K562 (cell line): ENCODE measurements around the gene ECSIT. TPM values are rescaled to one million over a fixed set of nuclear protein-coding genes. Genes with fewer than 3 reads are reported as not detected.

Experiments
- ATAC-seq: fragments of 200-7000 bp; cut with Tn5 transposase; 3 replicates; pipeline ENCODE4 v1.9.1; 2020; ENCODE audit warnings: moderate library complexity
- BruUV-seq: library from RNA; stranded (reverse); fragments of 400-500 nt; replicated peaks from 2 replicates; lab custom pipeline; 2021; lab: Mats Ljungman, UMichigan
- CTCF ChIA-PET: fragments of 300-600 bp; formaldehyde crosslinking; extraction: SDS; loops from one replicate; lab custom pipeline; 2021; ENCODE audit warnings: low intra/inter-chr PET ratio; lab: Yijun Ruan, JAX
- POLR2A ChIA-PET: fragments of 300-600, 350-650 bp; sonication (Branson Sonifier 250); formaldehyde crosslinking; extraction: SDS; loops from one replicate; lab custom pipeline; 2021; ENCODE audit warnings: antibody characterized with exemption, inconsistent platforms; lab: Yijun Ruan, JAX
- DNase-seq, 4 experiments: peaks; one replicate each; pipeline versions ENCODE4 v3.0.0 to v3.0.0-alpha.2; 2011 to 2018; ENCODE audit warnings: low spot score in 3 of 4, mixed read lengths in 3 of 4; ENCODE audit errors: extremely low read depth in 1 of 4
- FAIRE-seq: peaks from 2 replicates; lab custom pipeline; 2011; peaks lifted over from hg19 to GRCh38; lab: Jason Lieb, UNC
- H2AFZ ChIP-seq: 2 replicates; pipeline ENCODE4 v1.6.0; 2011; ENCODE audit warnings: low read depth, low read length, control low read depth, inconsistent platforms
- H3K27ac ChIP-seq: fragments of 200-600 bp; 3 replicates; pipeline ENCODE4 v1.8.0; 2011; ENCODE audit warnings: low read depth, mild to moderate bottlenecking, control low read depth, inconsistent platforms, low read length, moderate library complexity, mixed read lengths; ENCODE audit errors: extremely low read depth
- H3K27me3 ChIP-seq, 2 experiments: fragments of 300-600 bp in 1 of 2; 2 replicates in 1 of 2; 3 replicates in 1 of 2; pipeline versions ENCODE4 v1.6.0 to v1.8.0; 2011; ENCODE audit warnings: inconsistent platforms in 2 of 2, low read length in 2 of 2, mild to moderate bottlenecking in 1 of 2, mixed read lengths in 1 of 2, moderate library complexity in 1 of 2; ENCODE audit not compliant: control insufficient read depth in 2 of 2, insufficient read depth in 2 of 2
- H3K36me3 ChIP-seq: fragments of 300-600 bp; 3 replicates; pipeline ENCODE4 v1.8.0; 2011; ENCODE audit warnings: mild to moderate bottlenecking, low read length, inconsistent platforms; ENCODE audit not compliant: control insufficient read depth, insufficient read depth
- H3K4me1 ChIP-seq, 2 experiments: fragments of 200-600 bp in 1 of 2; replicated peaks in 1 of 2; 2 replicates in 1 of 2; 3 replicates in 1 of 2; pipeline versions ENCODE4 v1.5.1 to v1.8.0; 2011; ENCODE audit warnings: inconsistent platforms in 2 of 2, low read length in 2 of 2, mild to moderate bottlenecking in 1 of 2, mixed read lengths in 1 of 2, moderate library complexity in 1 of 2; ENCODE audit not compliant: control insufficient read depth in 2 of 2, insufficient read depth in 2 of 2
- H3K4me2 ChIP-seq: 2 replicates; pipeline ENCODE4 v1.6.1; 2011; ENCODE audit warnings: low read length, control low read depth, inconsistent platforms, mixed read lengths; ENCODE audit not compliant: insufficient read depth
- H3K4me3 ChIP-seq: fragments of 200-600 bp; sonication (generic), shearing (Covaris generic); 2 replicates; pipeline ENCODE4 v1.5.1; 2016; ENCODE audit warnings: control low read depth, inconsistent platforms
- H3K79me2 ChIP-seq: fragments of 200-600 bp; 3 replicates; pipeline ENCODE4 v1.8.0; 2011; ENCODE audit warnings: low read length, inconsistent platforms; ENCODE audit not compliant: control insufficient read depth, insufficient read depth
- H3K9ac ChIP-seq, 2 experiments: 2 replicates each; pipeline versions ENCODE4 v1.6.0 to v1.6.1; 2011; ENCODE audit warnings: low read depth in 2 of 2, low read length in 2 of 2, control low read depth in 1 of 2, inconsistent platforms in 1 of 2, mild to moderate bottlenecking in 1 of 2, mixed read lengths in 1 of 2; ENCODE audit not compliant: insufficient read depth in 1 of 2
- H3K9me1 ChIP-seq: one replicate; pipeline ENCODE4 v1.6.0; 2011; ENCODE audit warnings: inconsistent platforms, mild to moderate bottlenecking, low read length, moderate library complexity; ENCODE audit not compliant: control insufficient read depth, insufficient read depth
- H3K9me3 ChIP-seq: replicated peaks from 2 replicates; pipeline ENCODE4 v1.5.1; 2011; ENCODE audit warnings: low read depth, low read length, inconsistent platforms; ENCODE audit not compliant: control insufficient read depth, insufficient read depth
- H4K20me1 ChIP-seq: replicated peaks from 2 replicates; pipeline ENCODE4 v1.6.1; 2011; ENCODE audit warnings: low read length, inconsistent platforms, mixed read lengths; ENCODE audit not compliant: control insufficient read depth, insufficient read depth
- ADNP ChIP-seq: fragments of 200-800 bp; sonication (Bioruptor generic); IDR thresholded peaks from 2 replicates; pipeline ENCODE4 v1.6.1; 2016; ENCODE audit warnings: missing genetic modification characterization, missing compliant biosample characterization
- E2F3 ChIP-seq: fragments of 250-450 bp; sonication (Bioruptor Pico); IDR thresholded peaks from 2 replicates; pipeline ENCODE4 v1.4.0; 2020; ENCODE audit warnings: mild to moderate bottlenecking
- ETS1 ChIP-seq: conservative IDR thresholded peaks from 2 replicates; pipeline ENCODE4 v1.6.1; 2011; ENCODE audit warnings: low read depth, mild to moderate bottlenecking, low read length; ENCODE audit not compliant: control insufficient read depth
- FOS ChIP-seq: IDR thresholded peaks from 3 replicates; pipeline ENCODE4 v1.6.1; 2011; ENCODE audit not compliant: insufficient read length; ENCODE audit errors: extremely low read depth
- HNRNPH1 ChIP-seq: fragments of 200-400 bp; formaldehyde crosslinking; optimal IDR thresholded peaks from 2 replicates; pipeline ENCODE3; 2017; ENCODE audit warnings: low read depth, mild to moderate bottlenecking, low read length, moderate library complexity
- PRMT5 ChIP-seq: sonication (generic); formaldehyde crosslinking; IDR thresholded peaks from 2 replicates; pipeline ENCODE4 v1.5.0; 2020; ENCODE audit warnings: missing genetic modification reagents
- USF1 ChIP-seq: sonication (generic); formaldehyde crosslinking; IDR thresholded peaks from 2 replicates; pipeline ENCODE4 v1.9.0; 2022; ENCODE audit warnings: mild to moderate bottlenecking, missing genetic modification reagents
- YY1 ChIP-seq, 3 experiments: IDR thresholded peaks; 2 replicates each; pipeline ENCODE4 v1.6.1; 2011; ENCODE audit warnings: low read length in 2 of 3, mild to moderate bottlenecking in 2 of 3, moderate library complexity in 2 of 3, borderline replicate concordance in 1 of 3, control low read depth in 1 of 3, low read depth in 1 of 3; ENCODE audit not compliant: insufficient read depth in 3 of 3, insufficient replicate concordance in 2 of 3, control insufficient read depth in 1 of 3, insufficient read length in 1 of 3; ENCODE audit errors: extremely low read depth in 1 of 3
- ZBTB17 ChIP-seq: fragments of 450-650 bp; formaldehyde crosslinking; IDR thresholded peaks from 2 replicates; pipeline ENCODE4 v1.4.0; 2020; ENCODE audit warnings: mild to moderate bottlenecking
- ZC3H11A ChIP-seq: IDR thresholded peaks from 2 replicates; pipeline ENCODE4 v1.6.1; 2012; ENCODE audit warnings: low read depth, low read length, improper control_type of control experiment
- ZNF79 ChIP-seq: fragments of 250-450 bp; sonication (Bioruptor Pico); IDR thresholded peaks from 2 replicates; pipeline ENCODE4 v1.4.0; 2020; ENCODE audit warnings: low read depth, mild to moderate bottlenecking, moderate library complexity
- WGBS: fragments of 100-300 bp; shearing (Covaris generic); methylation state at CpG from one replicate; pipeline ENCODE4 v1.1.6; 2016; ENCODE audit warnings: low coverage, mixed read lengths; ENCODE audit not compliant: insufficient coverage; ENCODE audit errors: missing lambda C conversion rate; 5-methylcytosine and 5-hydroxymethylcytosine counted together
- in situ Hi-C: fragments of 300-500 bp; cut with MboI; formaldehyde crosslinking; loops from 4 replicates; pipeline ENCODE4 v1.15.0; 2018; ENCODE audit warnings: inconsistent platforms, mixed read lengths
- intact Hi-C: fragments of 100-400 bp; cut with micrococcal nuclease; formaldehyde crosslinking; loops from 2 replicates; pipeline ENCODE4 v1.14.2; 2022
- polyA plus RNA-seq, 8 experiments: library from polyadenylated mRNA; depleted of rRNA in 4 of 8; stranded (reverse) in 5 of 8; unstranded in 3 of 8; fragments of >200 nt; fragmentation: Nextera tagmentation in 2 of 8; fragmentation: Illumina TruSeq in 1 of 8; extraction: Ambion mirVana in 2 of 8; extraction: Trizol in 1 of 8; gene quantifications; 2 replicates each; pipeline versions ENCODE4 v1.2.1 to v1.2.3, GENCODE V29; 2011 to 2014; ENCODE audit warnings: inconsistent platforms in 1 of 8, missing spikeins in 1 of 8
- total RNA-seq, 7 experiments: library from RNA; depleted of rRNA in 6 of 7; stranded (reverse); fragments of >200 nt in 6 of 7; fragmentation: Illumina TruSeq in 2 of 7; extraction: Trizol in 2 of 7; gene quantifications; 2 replicates each; pipeline versions ENCODE4 v1.2.1 to v1.2.3, GENCODE V29; 2011 to 2021; ENCODE audit warnings: low replicate concordance in 1 of 7
- TF ChIP-seq, protein P1 (sequence below): fragments of 250-450 bp; sonication (Bioruptor Pico); IDR thresholded peaks from 2 replicates; pipeline ENCODE4 v1.8.0; 2022; ENCODE audit warnings: inconsistent platforms
- TF ChIP-seq, protein P2 (sequence below): sonication (generic); formaldehyde crosslinking; IDR thresholded peaks from 2 replicates; pipeline ENCODE4 v1.8.0; 2022; ENCODE audit warnings: mild to moderate bottlenecking, missing genetic modification reagents, borderline replicate concordance

ECSIT gene
- total and polyA plus RNA-seq, 9 of the 15 experiments (the other 6 are each of a cell fraction or from before 2014, with no cell fraction given), result 1.1 to 82.5 (median 43.9) TPM

GRCh38 chr19:11481534-11482383, 47.2 kb downstream of the ECSIT start:
- intact Hi-C loops, result loop anchor here (2.0 to 10.0 kb wide), 3 partner anchors 29 to 187 kb away; partner anchors contain the start of genes EPOR and TSPAN16
- Histone ChIP-seq H3K4me1 (peaks cover 9 to 62% of the 10 kb centered on the region in 2 experiments; a peak in 4 of 5 replicates), H4K20me1 (no peaks in the 10 kb centered on the region; the same call in 1 of the 2 replicates), H2AFZ (peak overlapping the region; percentile 87), H3K9me3 (no peaks in the 10 kb centered on the region), H3K9me1 (no peaks in the 10 kb centered on the region), H3K27me3 (no peaks in the 10 kb centered on the region; a peak in 1 of 5 replicates), H3K27ac (peak overlapping the region; percentile 40; the same call in 1 of the 3 replicates), H3K4me2 (peak overlapping the region; percentile 51), H3K4me3 (peak overlapping the region; percentile 39), H3K79me2 (no peaks in the 10 kb centered on the region), H3K9ac (peak overlapping the region in 1 of 2 experiments; percentile 81; a peak in 2 of 4 replicates), H3K36me3 (no peaks in the 10 kb centered on the region)
- ChIA-PET CTCF (interaction anchor here (0.5 to 2.2 kb wide), 7 partner anchors 14 to 355 kb away, joined by 3 to 15 read pairs (median 3); no protein-coding TSS in a partner anchor), POLR2A (interaction anchor here (0.5 to 1.1 kb wide), 3 partner anchors 33 to 195 kb away, joined by 3 to 4 read pairs (median 3); no protein-coding TSS in a partner anchor)
- 2% methylated on average over 43 of the region's 50 CpGs for WGBS
- DNase-seq, result peak; percentile 91 to 95 (median 94)
- peak; percentile 97 for FAIRE-seq
- BruUV-seq, result no TSS peak
- ATAC-seq, result peak; percentile 91
- in situ Hi-C loops, result no loop called here
- TF ChIP-seq, protein P1, sequence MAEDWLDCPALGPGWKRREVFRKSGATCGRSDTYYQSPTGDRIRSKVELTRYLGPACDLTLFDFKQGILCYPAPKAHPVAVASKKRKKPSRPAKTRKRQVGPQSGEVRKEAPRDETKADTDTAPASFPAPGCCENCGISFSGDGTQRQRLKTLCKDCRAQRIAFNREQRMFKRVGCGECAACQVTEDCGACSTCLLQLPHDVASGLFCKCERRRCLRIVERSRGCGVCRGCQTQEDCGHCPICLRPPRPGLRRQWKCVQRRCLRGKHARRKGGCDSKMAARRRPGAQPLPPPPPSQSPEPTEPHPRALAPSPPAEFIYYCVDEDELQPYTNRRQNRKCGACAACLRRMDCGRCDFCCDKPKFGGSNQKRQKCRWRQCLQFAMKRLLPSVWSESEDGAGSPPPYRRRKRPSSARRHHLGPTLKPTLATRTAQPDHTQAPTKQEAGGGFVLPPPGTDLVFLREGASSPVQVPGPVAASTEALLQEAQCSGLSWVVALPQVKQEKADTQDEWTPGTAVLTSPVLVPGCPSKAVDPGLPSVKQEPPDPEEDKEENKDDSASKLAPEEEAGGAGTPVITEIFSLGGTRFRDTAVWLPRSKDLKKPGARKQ (CRISPR knock-in tag), result no peak
- peak in 1 of 3 experiments; percentile 6 for TF ChIP-seq YY1 (IDR thresholded peaks at IDR 0.05; ENCODE audit: borderline replicate concordance in 1 of 3, control insufficient read depth in 1 of 3, extremely low read depth in 1 of 3, insufficient read depth in 3 of 3, insufficient read length in 1 of 3, insufficient replicate concordance in 2 of 3, low read depth in 1 of 3, low read length in 2 of 3)
- 0 out of 2 replicates have a peak, but pooled peaks have one; percentile 38 for TF ChIP-seq PRMT5 (CRISPR knock-in tag)
- TF ChIP-seq, protein P2, sequence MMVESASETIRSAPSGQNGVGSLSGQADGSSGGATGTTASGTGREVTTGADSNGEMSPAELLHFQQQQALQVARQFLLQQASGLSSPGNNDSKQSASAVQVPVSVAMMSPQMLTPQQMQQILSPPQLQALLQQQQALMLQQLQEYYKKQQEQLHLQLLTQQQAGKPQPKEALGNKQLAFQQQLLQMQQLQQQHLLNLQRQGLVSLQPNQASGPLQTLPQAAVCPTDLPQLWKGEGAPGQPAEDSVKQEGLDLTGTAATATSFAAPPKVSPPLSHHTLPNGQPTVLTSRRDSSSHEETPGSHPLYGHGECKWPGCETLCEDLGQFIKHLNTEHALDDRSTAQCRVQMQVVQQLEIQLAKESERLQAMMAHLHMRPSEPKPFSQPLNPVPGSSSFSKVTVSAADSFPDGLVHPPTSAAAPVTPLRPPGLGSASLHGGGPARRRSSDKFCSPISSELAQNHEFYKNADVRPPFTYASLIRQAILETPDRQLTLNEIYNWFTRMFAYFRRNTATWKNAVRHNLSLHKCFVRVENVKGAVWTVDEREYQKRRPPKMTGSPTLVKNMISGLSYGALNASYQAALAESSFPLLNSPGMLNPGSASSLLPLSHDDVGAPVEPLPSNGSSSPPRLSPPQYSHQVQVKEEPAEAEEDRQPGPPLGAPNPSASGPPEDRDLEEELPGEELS (CRISPR knock-in tag), result no peak
- no peak for TF ChIP-seq ZNF79 (CRISPR knock-in tag)
- no peak for TF ChIP-seq USF1 (CRISPR knock-in tag)
- TF ChIP-seq E2F3, result peak; percentile 27; the same call in 1 of the 2 replicates
- no peak for TF ChIP-seq ZC3H11A
- TF ChIP-seq ETS1, result peak; percentile 23; the same call in 1 of the 2 replicates
- no peak for TF ChIP-seq HNRNPH1
- peak; percentile 57 for TF ChIP-seq FOS
- TF ChIP-seq ZBTB17 (CRISPR knock-in tag), result no peak
- no peak for TF ChIP-seq ADNP
